WTC11 (cell line): ENCODE results near the gene IQGAP2. TPM values are rescaled to one million over a fixed set of nuclear protein-coding genes. Genes with fewer than 3 reads are reported as not detected.
A peak's percentile ranks its signal among the peaks of the same experiment; 100 is the strongest.

ENCODE experiments used
- ATAC-seq: fragments of 200-7000 bp; cut with Tn5 transposase; 2 replicates; pipeline ENCODE4 v1.10.0; 2021; ENCODE audit warnings: mild to moderate bottlenecking, moderate library complexity
- CTCF ChIA-PET: fragments of 300-600 bp; sonication (Branson Sonifier 250); formaldehyde crosslinking; loops from one replicate; lab custom pipeline; 2021; ENCODE audit warnings: antibody characterized with exemption; lab: Charles Lee
- POLR2A ChIA-PET: fragments of 350-600 bp; sonication (Branson Sonifier 250); formaldehyde crosslinking; loops from one replicate; lab custom pipeline; 2021; ENCODE audit warnings: antibody characterized with exemption; lab: Charles Lee
- DNase-seq: peaks from one replicate; pipeline ENCODE4 v3.0.0; 2021; ENCODE audit warnings: low spot score
- H3K27ac Mint-ChIP-seq: 2 replicates; pipeline ENCODE4 v1.8.0; 2021; ENCODE audit warnings: mixed read lengths
- H3K27me3 Mint-ChIP-seq: 2 replicates; pipeline ENCODE4 v1.8.0; 2021; ENCODE audit warnings: low read depth, mild to moderate bottlenecking, moderate library complexity, mixed read lengths
- H3K36me3 Mint-ChIP-seq: 2 replicates; pipeline ENCODE4 v1.8.0; 2021; ENCODE audit warnings: mixed read lengths
- H3K4me1 Mint-ChIP-seq: 2 replicates; pipeline ENCODE4 v1.8.0; 2022; ENCODE audit warnings: mixed read lengths
- H3K4me3 Mint-ChIP-seq: 2 replicates; pipeline ENCODE4 v1.8.0; 2021; ENCODE audit warnings: mild to moderate bottlenecking, moderate library complexity, mixed read lengths
- H3K9me3 Mint-ChIP-seq: 2 replicates; pipeline ENCODE4 v1.8.0; 2021; ENCODE audit warnings: mixed read lengths
- ARID4B ChIP-seq: sonication (generic); formaldehyde crosslinking; IDR thresholded peaks from 2 replicates; pipeline ENCODE4 v1.8.0; 2023; ENCODE audit warnings: missing genetic modification reagents, mild to moderate bottlenecking, borderline replicate concordance
- CBFB ChIP-seq: sonication (generic); formaldehyde crosslinking; IDR thresholded peaks from 2 replicates; pipeline ENCODE4 v1.8.1; 2022; ENCODE audit warnings: mild to moderate bottlenecking, low read depth, missing genetic modification reagents
- CREM ChIP-seq: sonication (generic); formaldehyde crosslinking; IDR thresholded peaks from 2 replicates; pipeline ENCODE4 v1.8.1; 2022; ENCODE audit warnings: mild to moderate bottlenecking, missing genetic modification reagents, moderate library complexity
- E2F4 ChIP-seq: sonication (generic); formaldehyde crosslinking; IDR thresholded peaks from 2 replicates; pipeline ENCODE4 v1.8.1; 2022; ENCODE audit warnings: low read depth, mild to moderate bottlenecking, moderate library complexity, missing genetic modification reagents, borderline replicate concordance
- FOXP4 ChIP-seq: sonication (generic); formaldehyde crosslinking; IDR thresholded peaks from 2 replicates; pipeline ENCODE4 v1.8.0; 2022; ENCODE audit warnings: mild to moderate bottlenecking, missing genetic modification reagents
- GRHL2 ChIP-seq: fragments of 250-450 bp; sonication (Bioruptor Pico); IDR thresholded peaks from 2 replicates; pipeline ENCODE4 v1.8.0; 2022; ENCODE audit warnings: mild to moderate bottlenecking, moderate library complexity; ENCODE audit not compliant: insufficient replicate concordance, severe bottlenecking
- IRF1 ChIP-seq: sonication (generic); formaldehyde crosslinking; IDR thresholded peaks from 2 replicates; pipeline ENCODE4 v1.8.0; 2023; ENCODE audit warnings: missing genetic modification reagents
- MLX ChIP-seq: sonication (generic); formaldehyde crosslinking; IDR thresholded peaks from 2 replicates; pipeline ENCODE4 v1.8.1; 2023; ENCODE audit warnings: mild to moderate bottlenecking, missing genetic modification reagents, moderate library complexity
- MYBL2 ChIP-seq: sonication (generic); formaldehyde crosslinking; IDR thresholded peaks from 2 replicates; pipeline ENCODE4 v1.8.1; 2023; ENCODE audit warnings: mild to moderate bottlenecking, moderate library complexity, missing genetic modification reagents
- NFATC4 ChIP-seq: fragments of 250-450 bp; sonication (Bioruptor Pico); IDR thresholded peaks from 2 replicates; pipeline ENCODE4 v1.9.0; 2021; ENCODE audit warnings: mild to moderate bottlenecking
- NFYB ChIP-seq: sonication (generic); formaldehyde crosslinking; conservative IDR thresholded peaks from 2 replicates; pipeline ENCODE4 v1.8.0; 2022; ENCODE audit warnings: low read depth, missing genetic modification reagents
- NR1H2 ChIP-seq: sonication (generic); formaldehyde crosslinking; IDR thresholded peaks from 2 replicates; pipeline ENCODE4 v1.9.0; 2021; ENCODE audit warnings: mild to moderate bottlenecking, moderate library complexity, missing genetic modification reagents
- PRDM15 ChIP-seq: sonication (generic); formaldehyde crosslinking; IDR thresholded peaks from 2 replicates; pipeline ENCODE4 v1.8.0; 2022; ENCODE audit warnings: missing genetic modification reagents
- SOX15 ChIP-seq: fragments of 250-450 bp; sonication (Bioruptor Pico); IDR thresholded peaks from 2 replicates; pipeline ENCODE4 v1.9.0; 2021; ENCODE audit warnings: mild to moderate bottlenecking
- TEAD4 ChIP-seq: sonication (generic); formaldehyde crosslinking; IDR thresholded peaks from 2 replicates; pipeline ENCODE4 v1.8.0; 2022; ENCODE audit warnings: mild to moderate bottlenecking, missing genetic modification reagents
- ZBTB21 ChIP-seq: sonication (generic); formaldehyde crosslinking; IDR thresholded peaks from 2 replicates; pipeline ENCODE4 v1.8.1; 2023; ENCODE audit warnings: mild to moderate bottlenecking, missing genetic modification reagents, borderline replicate concordance
- total RNA-seq: library from RNA; stranded (reverse); gene quantifications from 3 replicates; pipeline ENCODE4 v1.2.3, GENCODE V29; 2021

The IQGAP2 gene
- total RNA-seq, 1 experiment from 2014 or later, result 70.6 TPM

- no peak for TF ChIP-seq ARID4B (CRISPR knock-in tag)
- no peak for TF ChIP-seq NFYB (CRISPR knock-in tag)
- TF ChIP-seq NFATC4, result no peak
Observed at GRCh38 chr5:76652809-76653414, 249.8 kb downstream of the IQGAP2 start (continued).

- Mint-ChIP-seq H3K27ac (peak overlapping the region; percentile 64; the same call in 1 of the 2 replicates), H3K4me3 (no peak overlapping the region), H3K36me3 (peaks cover 18% of the 10 kb centered on the region)
- no peak for TF ChIP-seq IRF1
- no peak for TF ChIP-seq E2F4 (CRISPR knock-in tag)
- no peak for TF ChIP-seq ZBTB21 (CRISPR knock-in tag)
- TF ChIP-seq CREM (CRISPR knock-in tag), result no peak
- TF ChIP-seq MLX (CRISPR knock-in tag), result no peak
- no peak for TF ChIP-seq SOX15
- no peak for TF ChIP-seq GRHL2
- TF ChIP-seq NR1H2 (CRISPR knock-in tag), result no peak
- TF ChIP-seq FOXP4 (CRISPR knock-in tag), result no peak
- TF ChIP-seq TEAD4 (CRISPR knock-in tag), result no peak
- TF ChIP-seq, all 79 proteins: peak for 0
- ChIA-PET CTCF (interaction anchor here (0.9 kb wide), 1 partner anchor 19 kb away, joined by 3 read pairs; no protein-coding TSS in a partner anchor), POLR2A (no interaction called here)
- no peaks in the 10 kb centered on the region for H3K9me3 Mint-ChIP-seq
- H3K27me3 Mint-ChIP-seq, result no peaks in the 10 kb centered on the region
- DNase-seq (no peak), ATAC-seq (no peak)
- peaks cover 5% of the 10 kb centered on the region; the same call in 1 of the 2 replicates for H3K4me1 Mint-ChIP-seq
Observed at GRCh38 chr5:76657091-76657490, 254.0 kb downstream of the IQGAP2 start.

- peaks cover 5% of the 10 kb centered on the region; the same call in 1 of the 2 replicates for H3K4me1 Mint-ChIP-seq
- H3K36me3 Mint-ChIP-seq, result peaks cover 18% of the 10 kb centered on the region
- peak overlapping the region; percentile 46 for H3K27ac Mint-ChIP-seq
- ATAC-seq (no peak), DNase-seq (no peak)
- no peak for TF ChIP-seq CBFB (CRISPR knock-in tag)
- TF ChIP-seq PRDM15, result no peak
- TF ChIP-seq TEAD4 (CRISPR knock-in tag), result no peak
- TF ChIP-seq MYBL2 (CRISPR knock-in tag), result no peak
- ChIA-PET CTCF (interaction anchor here (0.6 to 1.4 kb wide), 3 partner anchors 20 to 117 kb away, joined by 3 to 4 read pairs (median 3); no protein-coding TSS in a partner anchor), POLR2A (no interaction called here)
- no peak overlapping the region for H3K4me3 Mint-ChIP-seq
- no peaks in the 10 kb centered on the region for H3K9me3 Mint-ChIP-seq
- no peaks in the 10 kb centered on the region for H3K27me3 Mint-ChIP-seq
Observed at GRCh38 chr5:76657683-76658311, 254.7 kb downstream of the IQGAP2 start.
